ENCODE data around the gene VKORC1L1.

DNA sequence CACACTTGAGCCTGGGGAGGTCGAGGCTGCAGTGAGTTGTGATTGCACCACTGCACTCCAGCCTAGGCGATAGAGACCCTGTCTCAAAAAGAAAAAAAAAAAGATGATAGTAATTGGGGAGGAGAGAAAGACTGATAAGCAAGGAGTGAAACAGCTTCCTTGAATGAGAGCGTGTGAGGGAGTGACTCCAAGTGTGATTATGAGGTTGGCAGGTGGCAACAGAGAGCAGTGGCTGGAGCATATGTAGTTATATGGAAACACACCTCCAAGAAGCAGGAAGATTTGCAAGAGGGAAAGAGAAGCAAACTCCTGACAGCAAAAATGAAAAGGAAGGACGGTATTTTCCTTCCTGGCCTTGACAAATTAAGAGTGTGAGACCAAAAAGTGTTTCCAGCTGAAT lies 50.4 kb downstream of the VKORC1L1 start:
- no peak for TF ChIP-seq YY1 (IDR thresholded peaks at IDR 0.05; ENCODE audit: insufficient read depth, insufficient read length)
- no peak for TF ChIP-seq ZNF274 (IDR thresholded peaks at IDR 0.05; ENCODE audit: low read depth, low read length)
- no peak for TF ChIP-seq SUZ12 (IDR thresholded peaks at IDR 0.05; ENCODE audit: extremely low read depth, insufficient read depth, insufficient read length)
